GM18873 (cell line): ENCODE data around the gene PTPN6.

Source experiments
- ATAC-seq: cut with Tn5 transposase; IDR thresholded peaks from one replicate; pipeline ENCODE4 v1.9.1; 2021; ENCODE audit warnings: mild to moderate bottlenecking, moderate library complexity, moderate number of reproducible peaks; ENCODE audit not compliant: unreplicated experiment, low FRiP score

The PTPN6 gene

DNA sequence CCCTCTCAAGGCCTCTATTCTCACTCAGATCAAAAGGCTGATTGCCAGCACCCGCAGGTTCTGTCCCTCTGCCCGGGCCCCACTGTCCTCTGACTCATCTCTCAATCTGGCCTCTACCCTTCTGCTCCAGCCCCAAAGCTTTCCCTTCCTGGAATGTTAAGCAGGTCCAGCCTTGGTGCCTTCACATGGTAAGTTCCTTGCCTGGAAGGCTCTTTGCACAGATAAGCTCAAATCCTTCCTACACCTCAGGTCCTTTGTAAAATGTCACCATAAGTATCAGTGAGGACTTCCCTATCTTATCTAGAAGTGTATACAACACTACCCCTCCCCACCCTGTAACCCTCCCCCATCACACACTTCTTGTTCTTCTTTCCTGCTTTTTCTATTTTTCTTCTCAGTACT, 44.9 kb downstream of the PTPN6 start:
- no peak for ATAC-seq

DNA sequence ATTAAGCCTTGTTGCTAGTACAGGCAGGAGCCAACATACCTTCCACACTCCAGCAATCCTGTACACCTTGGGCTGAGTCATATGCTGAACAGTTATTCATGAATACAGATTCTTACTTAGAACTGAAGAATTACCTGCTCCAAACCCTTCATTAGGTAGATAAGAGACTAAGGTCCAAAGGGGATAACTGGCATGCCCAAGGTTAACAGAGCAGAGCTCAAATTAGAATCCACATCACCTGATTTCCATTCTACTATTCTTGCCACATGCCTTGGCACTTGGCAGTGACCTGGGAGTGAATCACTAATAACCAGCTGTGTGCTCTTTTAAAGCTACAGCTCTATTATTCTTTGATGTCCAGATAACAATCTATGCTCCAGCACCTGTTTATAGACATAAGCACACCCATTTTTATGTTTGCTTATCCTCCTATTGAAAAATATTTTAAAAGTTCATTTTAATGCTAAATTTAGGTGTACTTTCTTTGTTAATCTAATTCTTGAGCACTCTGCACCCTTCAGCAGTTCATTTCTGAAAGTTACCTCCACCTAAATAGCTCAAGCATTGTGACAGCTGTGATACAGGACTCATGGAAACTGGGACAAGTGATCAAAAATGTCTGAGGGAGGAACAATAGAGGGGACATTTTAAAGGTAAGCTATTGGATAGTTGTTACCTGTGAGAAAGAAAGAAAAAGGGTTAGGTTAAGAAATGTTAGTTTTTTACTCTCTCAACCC, 47.7 kb downstream of the PTPN6 start:
- ATAC-seq = no peak

DNA sequence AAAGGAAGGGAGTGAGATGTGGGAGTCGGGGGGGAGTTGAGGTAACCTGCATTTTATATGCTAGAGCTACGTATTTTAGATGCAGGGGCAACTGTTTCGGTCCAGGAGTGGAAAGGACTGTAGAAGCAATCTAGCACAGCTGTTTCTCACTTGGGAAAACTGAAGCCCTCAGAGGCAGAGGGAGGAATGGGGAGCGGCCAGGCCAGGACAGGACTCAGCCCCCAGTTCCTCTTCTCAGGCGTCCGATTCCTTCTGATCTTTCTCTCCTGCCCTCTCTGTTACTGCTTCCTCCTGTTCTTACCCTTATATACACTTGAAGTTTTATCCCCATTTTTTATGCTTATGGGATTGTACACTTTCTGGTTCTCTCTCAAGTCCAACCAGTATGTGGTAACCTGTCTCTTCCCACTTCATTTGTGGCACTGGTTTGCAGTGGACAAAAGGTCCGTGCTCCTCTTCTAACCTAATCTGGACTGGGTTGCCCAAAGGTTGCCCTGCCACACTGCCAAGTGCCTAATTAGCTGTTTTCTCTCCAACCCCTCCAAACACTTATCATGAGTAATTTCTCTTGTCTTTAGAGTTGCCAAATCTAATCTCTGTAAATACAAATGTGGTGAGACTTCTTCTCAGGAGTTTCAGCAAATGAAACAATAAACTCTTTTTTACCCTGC, 50.9 kb downstream of the PTPN6 start:
- no peak for ATAC-seq

GRCh38 chr12:7004287-7004803, 53.2 kb downstream of the PTPN6 start:
- ATAC-seq = no peak

DNA sequence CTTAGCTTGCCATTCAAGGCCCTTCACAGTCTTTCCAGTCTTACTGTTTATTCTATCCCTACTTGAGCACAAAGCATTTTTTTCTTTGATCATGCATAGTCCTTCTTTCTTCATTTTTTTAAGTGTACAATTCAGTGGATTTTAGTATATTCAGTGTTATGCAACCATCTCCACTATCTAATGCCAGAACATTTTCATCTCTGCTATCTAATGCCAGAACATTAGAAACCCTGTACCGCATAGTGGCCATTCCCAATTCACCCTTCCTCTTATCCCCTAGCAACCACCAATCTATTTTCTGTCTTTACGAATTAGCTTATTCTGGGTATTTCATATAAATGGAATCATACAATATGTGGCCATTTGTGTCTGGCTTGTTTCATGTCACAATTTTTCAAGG, 53.7 kb downstream of the PTPN6 start:
- no peak for ATAC-seq

GRCh38 chr12:7005311-7005710, 54.2 kb downstream of the PTPN6 start:
- ATAC-seq = no peak

DNA sequence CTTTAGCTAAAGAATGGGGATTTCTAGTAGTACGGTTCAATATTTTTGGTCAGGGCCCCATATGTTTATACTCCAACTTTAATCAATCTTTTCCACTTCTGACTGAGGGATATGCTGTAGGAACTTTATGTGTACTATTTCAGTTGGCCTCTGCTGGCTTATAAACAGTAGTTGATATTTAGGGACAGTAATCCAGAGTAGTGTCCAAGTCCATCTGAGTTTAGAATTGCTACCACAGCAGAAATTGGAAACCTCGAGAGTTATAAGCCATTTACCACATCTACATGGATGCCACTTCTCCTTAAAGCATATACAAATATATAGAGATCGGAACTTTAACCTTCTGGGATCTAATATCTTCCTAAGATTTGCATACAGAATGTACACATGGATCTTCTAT, 55.5 kb downstream of the PTPN6 start:
- ATAC-seq = no peak

GRCh38 chr12:7008864-7009263, 57.7 kb downstream of the PTPN6 start:
- no peak for ATAC-seq

- ATAC-seq = no peak
These were observed 58.4 kb downstream of the PTPN6 start for GRCh38 chr12:7009512-7009911.
